Measurements from ENCODE around the gene ZNF79.

Gene ZNF79

DNA sequence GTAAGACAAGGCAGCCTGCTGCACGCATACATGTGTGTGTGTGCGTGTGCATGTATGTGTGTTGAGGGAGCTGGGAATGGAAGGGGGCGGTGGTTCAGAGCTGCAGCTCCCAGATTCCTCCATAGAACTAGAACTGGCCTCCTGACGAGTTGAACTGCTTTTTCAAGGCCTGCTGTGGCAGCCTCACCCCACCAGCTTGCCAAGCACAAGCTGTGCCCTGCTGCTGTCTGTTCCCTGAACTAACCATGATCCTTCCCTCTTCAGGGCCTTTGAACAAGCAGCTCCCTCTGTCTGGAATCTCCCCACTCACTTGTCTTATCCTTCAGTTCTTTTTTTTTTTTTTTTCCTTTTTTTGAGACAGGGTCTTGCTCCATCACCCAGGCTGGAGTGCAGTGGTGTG lies 49.8 kb downstream of the ZNF79 start:
- in situ Hi-C loops (cut with HindIII; ENCODE audit: low sequenced_read_pairs) = no loop called here
- no peak overlapping the region for H3K4me3 ChIP-seq (ENCODE audit: low read depth, low read length)
- DNase-seq (ENCODE audit: low read depth) = no peak
- TF ChIP-seq CTCF (IDR thresholded peaks at IDR 0.05; ENCODE audit: low read depth, low read length, missing control alignments) = no peak

DNA sequence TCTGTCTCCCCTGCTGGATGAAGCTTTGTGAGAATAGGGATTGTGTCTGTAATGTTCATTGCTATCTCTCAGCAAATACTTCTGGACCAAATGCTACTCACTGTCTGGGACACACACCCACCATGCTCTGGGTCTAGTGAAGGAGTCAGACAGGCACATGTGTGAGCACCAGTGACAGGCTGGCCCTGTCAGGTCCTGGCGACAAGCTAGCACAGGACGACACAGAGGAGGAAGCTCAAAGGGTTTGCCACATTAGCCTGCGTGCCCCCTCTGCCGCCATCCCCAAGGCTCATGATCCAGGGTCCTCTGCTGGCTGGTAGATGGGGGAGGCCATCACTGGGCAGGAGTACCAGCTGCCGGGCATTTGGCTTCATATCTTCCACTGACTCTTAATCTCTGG lies 50.4 kb downstream of the ZNF79 start:
- no peak overlapping the region for H3K4me3 ChIP-seq (ENCODE audit: low read depth, low read length)
- TF ChIP-seq CTCF (IDR thresholded peaks at IDR 0.05; ENCODE audit: low read depth, low read length, missing control alignments) = no peak
- DNase-seq (ENCODE audit: low read depth) = no peak
- in situ Hi-C loops (cut with HindIII; ENCODE audit: low sequenced_read_pairs) = no loop called here

DNA sequence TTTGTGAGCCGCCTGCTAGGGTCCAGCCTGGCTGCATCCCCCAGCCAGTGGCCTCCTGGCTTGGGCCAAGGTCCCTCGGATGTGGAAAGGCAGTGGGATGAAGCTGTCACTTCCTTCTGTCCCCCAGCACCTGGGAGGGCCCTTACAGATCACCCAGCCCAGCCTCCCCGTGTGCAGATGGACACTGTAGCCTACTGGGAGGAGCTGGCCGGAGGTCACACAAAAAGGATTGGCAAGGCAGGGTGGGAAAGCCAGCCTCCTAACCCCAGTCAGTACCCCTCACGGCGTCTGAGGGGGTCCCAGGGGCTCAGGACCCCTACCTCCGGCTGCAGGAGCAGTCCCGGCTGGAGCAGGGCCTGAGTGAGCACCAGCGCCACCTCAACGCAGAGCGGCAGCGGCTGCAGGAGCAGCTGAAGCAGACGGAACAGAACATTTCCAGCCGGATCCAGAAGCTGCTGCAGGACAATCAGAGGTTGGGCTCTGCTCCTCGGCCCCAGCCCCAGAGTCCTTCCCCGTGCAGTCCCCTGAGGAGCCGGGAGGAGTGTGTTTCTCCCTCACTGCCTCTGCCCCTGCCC lies 55.4 kb downstream of the ZNF79 start:
- no peak overlapping the region for H3K4me3 ChIP-seq (ENCODE audit: low read depth, low read length)
- in situ Hi-C loops (cut with HindIII; ENCODE audit: low sequenced_read_pairs) = no loop called here

DNA sequence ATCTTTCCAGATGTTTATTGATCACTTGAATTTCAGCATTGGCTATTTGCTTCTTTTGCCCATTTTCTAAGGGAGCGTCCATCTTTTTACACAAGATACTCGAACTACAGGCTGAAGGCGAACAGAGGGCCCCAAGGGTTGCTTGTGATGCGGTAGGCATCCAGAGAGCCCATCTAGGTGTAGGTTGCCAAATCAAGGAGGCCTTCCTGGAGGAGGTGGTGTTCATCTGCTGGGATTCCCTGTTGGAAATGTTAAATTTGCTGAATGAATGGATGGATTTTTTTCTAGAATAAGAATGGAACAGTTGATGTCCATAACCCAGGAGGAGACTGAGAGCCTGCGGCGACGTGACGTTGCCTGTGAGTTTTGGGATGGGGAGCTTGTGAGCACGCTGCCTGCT lies 58.5 kb downstream of the ZNF79 start:
- TF ChIP-seq CTCF (IDR thresholded peaks at IDR 0.05; ENCODE audit: low read depth, low read length, missing control alignments) = no peak
- in situ Hi-C loops (cut with HindIII; ENCODE audit: low sequenced_read_pairs) = no loop called here
- no peak overlapping the region for H3K4me3 ChIP-seq (ENCODE audit: low read depth, low read length)

More for the DNA sequence above, 55.4 kb downstream of the ZNF79 start:
- TF ChIP-seq CTCF (IDR thresholded peaks at IDR 0.05; ENCODE audit: low read depth, low read length, missing control alignments) = no peak
- no peak for DNase-seq (ENCODE audit: low read depth)

GRCh38 chr9:127485995-127486394 lies 61.8 kb downstream of the ZNF79 start:
- DNase-seq (ENCODE audit: low read depth) = no peak
- no peak overlapping the region for H3K4me3 ChIP-seq (ENCODE audit: low read depth, low read length)
- TF ChIP-seq CTCF (IDR thresholded peaks at IDR 0.05; ENCODE audit: low read depth, low read length, missing control alignments) = no peak
- in situ Hi-C loops (cut with HindIII; ENCODE audit: low sequenced_read_pairs) = no loop called here

More for the DNA sequence above, 58.5 kb downstream of the ZNF79 start:
- no peak for DNase-seq (ENCODE audit: low read depth)

DNA sequence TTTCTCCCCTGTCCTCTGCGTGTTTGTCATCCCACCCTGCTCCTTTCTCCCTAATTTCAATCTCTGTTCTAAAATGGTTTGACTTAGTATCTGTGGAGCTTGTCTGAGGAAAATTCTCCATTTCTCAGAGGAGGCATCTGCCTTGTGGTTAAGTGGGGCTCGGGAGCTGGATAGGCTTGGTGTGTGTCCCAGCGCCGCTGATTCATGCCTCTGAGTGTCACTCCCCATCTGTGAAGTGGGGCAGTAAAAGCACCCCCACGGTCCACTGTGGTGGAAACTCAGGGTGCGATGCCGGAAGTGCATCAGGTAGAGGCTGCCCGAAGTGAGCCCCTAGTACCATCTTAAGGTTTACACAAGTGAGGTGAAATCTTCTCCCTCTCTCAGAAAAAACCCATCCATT lies 64.8 kb downstream of the ZNF79 start:
- TF ChIP-seq CTCF (IDR thresholded peaks at IDR 0.05; ENCODE audit: low read depth, low read length, missing control alignments) = no peak
- no peak overlapping the region for H3K4me3 ChIP-seq (ENCODE audit: low read depth, low read length)
- DNase-seq (ENCODE audit: low read depth) = no peak
- in situ Hi-C loops (cut with HindIII; ENCODE audit: low sequenced_read_pairs) = no loop called here
